Epidermal melanocyte (primary cell): ENCODE data around the gene GPR27.

Experiments used
- DNase-seq: peaks from one replicate; pipeline ENCODE4 v3.0.0; 2011; ENCODE audit warnings: low spot score; ENCODE audit not compliant: insufficient read length

GPR27 gene

DNA sequence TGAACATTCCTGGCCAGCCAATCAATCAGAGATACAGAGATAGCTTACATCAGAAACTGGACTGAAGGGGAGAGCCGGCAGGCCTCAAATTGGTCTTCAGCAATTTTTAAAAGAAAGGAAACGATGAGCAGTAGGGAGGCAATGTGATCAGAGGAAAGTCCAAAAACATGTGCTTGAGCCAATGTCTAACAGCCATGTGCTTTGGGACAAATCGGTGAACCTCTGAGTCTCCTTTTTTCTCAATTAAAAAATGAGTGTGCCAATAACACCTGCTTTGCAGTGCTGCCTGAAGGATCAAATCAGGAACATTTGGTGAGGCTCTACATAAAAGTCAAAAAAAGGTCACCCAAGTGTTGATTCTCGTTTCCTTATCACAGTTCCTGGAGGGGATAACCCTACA lies 21.0 kb upstream of the GPR27 start:
- DNase-seq: no peak

DNA sequence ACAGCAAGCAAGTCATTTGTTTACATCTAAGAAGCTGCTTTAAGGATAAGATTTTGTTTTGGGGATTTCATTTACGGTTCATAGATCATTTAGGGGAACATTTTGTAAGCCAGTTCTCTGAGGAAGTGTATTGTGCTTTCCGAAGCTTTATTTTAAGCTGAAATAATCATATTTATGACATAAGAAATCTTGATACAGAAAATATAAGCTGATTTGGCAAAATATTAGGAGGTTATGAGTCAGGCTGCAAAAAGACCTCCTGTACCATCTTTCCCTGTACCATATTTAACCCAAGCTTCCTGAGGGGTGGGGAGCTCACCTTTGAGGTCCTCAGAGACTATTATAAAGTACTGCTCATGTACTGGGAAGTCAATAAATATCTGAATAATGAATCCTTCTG lies 20.3 kb upstream of the GPR27 start:
- no peak for DNase-seq

DNA sequence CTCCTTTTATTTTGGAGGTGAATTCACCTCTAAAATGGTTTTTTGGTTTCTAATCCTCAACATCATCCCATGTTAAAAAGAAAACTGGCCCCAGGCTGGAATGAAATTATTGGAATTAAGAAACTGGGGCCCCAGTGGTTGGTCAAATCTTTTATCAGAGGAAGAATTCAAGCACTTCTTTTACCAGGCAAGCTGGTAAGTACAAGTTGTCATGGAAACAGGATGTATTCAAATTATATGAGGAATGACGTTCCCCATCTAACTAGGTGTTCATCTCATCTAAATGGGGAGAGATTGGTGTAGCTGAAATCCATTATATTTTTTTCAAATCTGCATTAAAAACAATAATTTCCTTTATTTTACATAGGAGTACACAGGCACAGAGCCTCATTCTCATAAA lies 18.8 kb upstream of the GPR27 start:
- DNase-seq: no peak

DNA sequence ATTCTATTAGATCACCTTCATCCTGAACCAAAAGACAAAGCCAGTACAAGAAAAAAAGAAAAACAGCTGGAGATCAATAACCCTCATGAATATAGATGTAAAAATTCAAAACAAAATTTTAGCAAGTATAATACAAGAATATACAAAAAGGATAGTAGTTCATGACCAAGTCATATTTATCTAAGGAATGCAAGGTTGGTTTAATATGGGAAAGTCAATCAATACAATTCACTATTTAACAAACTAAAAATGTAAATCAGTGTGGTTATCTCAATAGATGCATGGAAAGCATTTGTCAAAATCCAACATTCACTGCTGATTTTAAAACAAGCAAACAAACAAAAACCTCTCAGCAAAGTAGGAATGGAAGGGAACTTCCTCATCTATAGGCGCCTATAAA lies 11.0 kb upstream of the GPR27 start:
- no peak for DNase-seq

DNA sequence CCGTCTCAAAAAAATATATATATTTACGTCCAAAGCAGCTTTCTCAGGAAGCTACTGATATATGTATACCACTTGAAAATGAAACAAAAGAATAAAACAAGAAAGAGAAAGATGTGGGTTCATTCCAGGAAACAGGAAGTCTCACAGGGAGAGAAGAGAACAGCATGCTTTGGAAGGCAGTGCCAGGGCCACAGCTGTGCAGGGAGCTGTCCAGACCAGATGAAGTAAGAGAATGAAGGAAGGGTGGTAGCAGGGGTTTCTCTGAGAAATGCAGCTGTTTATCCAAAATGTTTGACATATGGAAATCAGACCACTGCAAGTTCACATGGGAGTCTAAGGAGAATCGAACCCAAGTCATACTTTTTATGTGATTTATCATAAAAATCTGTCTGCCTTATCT lies 8.9 kb upstream of the GPR27 start:
- no peak for DNase-seq

DNA sequence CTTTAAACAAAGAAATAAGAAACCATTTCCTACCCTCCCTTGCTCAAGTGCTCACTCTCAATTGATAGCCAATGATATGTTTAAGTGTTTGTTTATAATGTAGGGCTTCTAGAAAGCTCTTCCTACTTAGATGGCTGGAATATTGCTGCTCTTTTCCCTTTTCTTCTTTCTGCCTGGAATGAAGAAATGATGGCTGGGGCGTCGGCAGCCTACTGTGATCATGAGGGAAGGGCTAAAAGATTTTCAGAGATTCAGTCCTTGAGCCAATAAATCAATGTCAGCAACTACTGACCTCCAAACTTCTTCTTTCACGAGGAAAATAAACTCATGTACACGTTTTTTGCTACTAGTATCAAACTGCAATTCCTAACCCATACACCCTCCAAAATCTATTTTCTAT lies 2.1 kb upstream of the GPR27 start:
- no peak for DNase-seq

DNA sequence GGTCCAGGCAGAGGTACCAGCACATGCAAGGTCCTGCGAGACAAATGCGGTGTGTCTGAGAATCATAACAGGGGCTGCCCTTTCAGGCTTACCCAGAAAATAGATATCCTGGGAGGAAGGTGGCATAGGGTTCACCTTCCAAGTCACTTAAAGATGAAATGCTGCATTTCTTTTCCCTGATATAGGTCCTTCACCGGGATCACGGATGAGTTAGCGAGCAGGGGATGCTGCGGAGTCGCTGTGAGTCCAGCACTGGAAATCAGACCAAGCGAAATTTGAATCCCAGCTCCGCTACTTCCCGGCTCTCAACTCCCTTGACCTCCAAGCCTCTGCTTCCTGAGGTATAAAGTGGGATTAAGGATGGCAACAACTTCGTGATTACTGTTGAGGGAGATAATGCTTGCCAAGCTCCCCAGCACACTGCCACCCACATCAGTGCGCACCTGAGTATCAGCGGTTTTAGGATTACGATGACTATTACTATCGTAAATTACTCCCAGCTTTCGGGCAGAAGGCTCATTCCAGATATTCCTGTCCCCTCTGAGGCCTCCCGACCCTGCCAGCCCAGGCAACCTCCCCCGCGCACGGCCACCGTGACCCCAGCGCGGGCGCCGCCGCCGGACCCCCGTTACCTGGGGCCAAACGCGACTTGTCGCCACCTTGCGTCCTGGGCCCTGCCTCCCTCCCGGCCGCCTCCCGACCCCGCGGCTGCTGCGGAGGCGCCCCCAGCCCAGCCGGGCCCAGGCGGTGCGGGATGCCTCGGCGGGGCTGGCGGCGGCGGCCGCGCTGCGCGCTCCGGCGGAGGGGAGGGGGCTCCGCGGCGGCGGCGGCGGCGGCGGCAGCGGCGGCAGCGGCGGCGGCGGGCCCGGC lies 589 bp upstream of the GPR27 start:
- DNase-seq: no peak

DNA sequence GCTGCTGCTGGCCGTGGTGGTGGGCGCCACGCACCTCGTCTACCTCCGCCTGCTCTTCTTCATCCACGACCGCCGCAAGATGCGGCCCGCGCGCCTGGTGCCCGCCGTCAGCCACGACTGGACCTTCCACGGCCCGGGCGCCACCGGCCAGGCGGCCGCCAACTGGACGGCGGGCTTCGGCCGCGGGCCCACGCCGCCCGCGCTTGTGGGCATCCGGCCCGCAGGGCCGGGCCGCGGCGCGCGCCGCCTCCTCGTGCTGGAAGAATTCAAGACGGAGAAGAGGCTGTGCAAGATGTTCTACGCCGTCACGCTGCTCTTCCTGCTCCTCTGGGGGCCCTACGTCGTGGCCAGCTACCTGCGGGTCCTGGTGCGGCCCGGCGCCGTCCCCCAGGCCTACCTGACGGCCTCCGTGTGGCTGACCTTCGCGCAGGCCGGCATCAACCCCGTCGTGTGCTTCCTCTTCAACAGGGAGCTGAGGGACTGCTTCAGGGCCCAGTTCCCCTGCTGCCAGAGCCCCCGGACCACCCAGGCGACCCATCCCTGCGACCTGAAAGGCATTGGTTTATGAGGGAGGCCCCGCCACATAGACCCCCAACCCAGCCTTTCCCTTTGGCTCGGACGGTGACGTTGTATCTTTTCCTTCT lies 1.1 kb downstream of the GPR27 start:
- no peak for DNase-seq

DNA sequence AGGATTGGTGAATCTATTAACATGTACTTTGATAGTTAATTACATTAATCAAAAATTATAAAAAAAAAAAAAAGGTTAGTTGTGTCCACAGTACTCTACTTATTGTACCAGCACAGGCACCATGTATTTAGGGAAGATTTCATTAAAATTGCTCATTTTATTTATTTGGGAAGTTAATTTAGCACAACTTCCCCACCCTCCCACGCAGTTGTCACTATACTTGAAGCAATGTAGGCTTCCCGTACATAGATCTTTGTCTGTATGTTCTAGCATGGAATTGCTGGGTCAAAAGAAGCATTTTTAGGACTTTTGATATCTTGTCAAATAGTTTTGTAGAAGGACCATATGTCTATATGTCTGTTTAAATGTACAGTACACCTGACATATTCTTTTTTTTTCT lies 4.4 kb downstream of the GPR27 start:
- no peak for DNase-seq

DNA sequence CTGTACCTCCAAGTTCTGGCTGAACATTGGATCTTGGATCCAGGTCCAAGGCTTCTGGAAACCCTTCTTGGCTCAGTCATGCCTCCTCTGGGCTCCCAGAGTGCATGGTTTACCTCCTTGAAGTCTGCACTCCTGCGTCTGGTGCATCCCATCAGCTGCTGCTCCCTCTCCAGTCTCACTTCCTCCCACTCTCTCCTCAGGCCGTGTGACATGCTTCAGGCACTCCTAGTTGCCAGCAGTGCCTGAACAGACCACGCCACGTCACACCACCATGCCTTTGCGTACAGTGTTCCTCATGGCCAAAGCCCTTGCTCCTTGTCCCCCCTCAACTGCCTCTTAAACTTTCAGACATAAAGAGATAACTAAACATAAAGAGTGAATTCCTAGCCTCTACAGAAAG lies 5.7 kb downstream of the GPR27 start:
- DNase-seq: no peak

DNA sequence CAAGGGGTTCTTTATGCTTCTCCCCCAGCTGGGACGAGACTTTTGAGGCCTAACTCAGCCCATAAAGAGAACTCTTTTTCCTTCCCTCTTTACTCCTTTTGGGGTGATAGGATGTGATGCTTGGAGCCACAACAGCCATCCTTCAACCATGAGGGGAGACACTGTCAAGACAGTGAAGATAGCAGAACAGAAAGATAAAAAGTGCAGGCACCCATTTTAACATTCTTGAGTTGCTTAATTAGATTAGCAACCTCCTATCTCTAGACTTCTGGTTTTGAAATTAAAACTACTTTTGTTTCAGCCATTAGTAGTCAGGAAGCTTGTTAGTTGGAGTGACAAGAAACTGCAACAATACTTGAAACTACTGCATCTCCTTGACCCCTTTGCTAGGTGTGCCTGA lies 6.5 kb downstream of the GPR27 start:
- DNase-seq: no peak

DNA sequence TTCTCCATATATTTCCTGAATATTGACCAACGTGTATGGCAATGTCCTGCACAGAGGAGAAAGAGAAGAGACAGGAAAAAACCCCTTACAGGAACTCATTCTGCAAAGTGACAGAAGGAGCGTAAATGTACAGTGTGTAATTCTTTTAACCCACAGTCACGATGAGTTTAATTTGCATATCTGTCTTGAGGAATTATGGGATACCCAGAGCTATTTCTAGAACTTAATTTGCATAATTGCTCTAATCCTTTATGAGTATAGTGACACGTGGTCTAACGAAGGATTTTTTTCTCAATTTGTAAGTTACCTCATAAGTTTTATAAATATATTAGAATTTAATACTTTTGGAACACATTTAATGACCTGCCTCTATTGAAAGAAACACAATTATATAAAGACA lies 9.8 kb downstream of the GPR27 start:
- DNase-seq: no peak

DNA sequence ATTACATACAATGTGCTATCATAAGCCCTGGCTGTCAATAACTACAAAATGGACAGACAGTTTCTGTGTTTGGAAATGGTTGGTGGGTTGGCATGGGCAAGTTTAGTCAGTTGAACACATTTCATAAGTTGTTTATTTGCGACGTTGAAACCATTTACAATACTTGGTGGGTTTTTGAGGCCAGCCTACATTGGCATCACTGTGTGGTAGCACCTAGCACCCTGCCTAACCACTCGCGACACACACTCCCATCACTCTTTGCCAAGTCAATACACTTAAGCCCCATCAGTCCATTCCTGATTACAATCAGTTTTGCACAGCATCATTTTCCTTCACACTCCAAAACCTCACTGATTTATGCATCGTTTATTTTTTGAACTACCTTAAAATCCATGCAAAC lies 17.5 kb downstream of the GPR27 start:
- DNase-seq: no peak

DNA sequence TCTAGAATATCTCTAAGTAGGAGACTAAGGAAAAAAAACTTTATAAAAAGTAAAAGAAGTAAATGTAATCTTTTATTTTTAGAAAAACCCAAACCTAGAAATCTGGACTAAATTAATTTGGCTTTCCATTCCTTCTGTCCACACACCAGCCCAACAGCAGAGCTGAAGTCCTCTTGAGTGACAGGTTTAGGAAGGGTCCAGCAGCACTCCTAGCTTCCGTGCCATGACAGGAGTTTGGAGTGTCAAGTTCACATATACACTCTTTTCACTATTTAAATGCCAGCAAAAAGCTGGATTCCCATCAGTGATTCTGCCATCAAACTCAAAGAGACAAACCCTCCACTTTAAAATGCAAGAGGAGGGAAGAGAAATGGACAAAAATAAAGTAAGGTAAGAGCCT lies 18.2 kb downstream of the GPR27 start:
- no peak for DNase-seq

DNA sequence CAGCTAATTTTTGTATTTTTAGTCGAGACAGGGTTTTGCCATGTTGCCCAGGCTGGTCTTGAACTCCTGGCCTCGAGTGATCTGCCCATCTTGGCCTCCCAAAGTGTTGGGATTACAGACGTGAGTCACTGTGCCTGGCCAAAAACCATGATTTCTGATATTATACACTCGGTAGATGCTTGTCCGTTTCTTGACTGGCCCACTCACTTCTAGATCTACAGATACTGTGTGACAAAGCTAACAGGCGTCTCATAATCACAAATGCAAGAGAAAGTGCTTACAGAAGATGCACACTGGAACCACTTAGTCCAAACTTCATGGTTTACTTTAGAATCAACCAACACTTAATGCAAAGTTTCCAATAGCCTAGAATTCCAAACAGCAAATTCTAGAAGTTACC lies 22.9 kb downstream of the GPR27 start:
- DNase-seq: no peak

DNA sequence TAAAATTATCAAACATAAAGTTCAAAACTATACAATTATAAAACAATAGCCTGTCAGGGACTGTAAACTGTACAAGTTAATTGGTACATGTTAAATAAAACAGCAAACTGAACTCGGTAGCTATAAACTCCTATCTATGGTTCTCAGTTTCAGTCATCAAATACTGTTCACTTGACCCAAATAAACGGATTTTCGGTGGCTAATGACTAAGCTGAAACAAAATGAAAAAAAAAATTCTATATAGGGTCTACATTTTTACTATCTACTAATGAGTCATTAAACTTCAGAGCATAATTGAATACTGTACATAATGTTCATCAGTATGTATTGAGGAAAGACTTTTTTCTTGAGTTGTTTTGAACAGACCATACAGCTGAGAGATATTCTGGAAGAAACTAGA lies 24.7 kb downstream of the GPR27 start:
- DNase-seq: no peak

DNA sequence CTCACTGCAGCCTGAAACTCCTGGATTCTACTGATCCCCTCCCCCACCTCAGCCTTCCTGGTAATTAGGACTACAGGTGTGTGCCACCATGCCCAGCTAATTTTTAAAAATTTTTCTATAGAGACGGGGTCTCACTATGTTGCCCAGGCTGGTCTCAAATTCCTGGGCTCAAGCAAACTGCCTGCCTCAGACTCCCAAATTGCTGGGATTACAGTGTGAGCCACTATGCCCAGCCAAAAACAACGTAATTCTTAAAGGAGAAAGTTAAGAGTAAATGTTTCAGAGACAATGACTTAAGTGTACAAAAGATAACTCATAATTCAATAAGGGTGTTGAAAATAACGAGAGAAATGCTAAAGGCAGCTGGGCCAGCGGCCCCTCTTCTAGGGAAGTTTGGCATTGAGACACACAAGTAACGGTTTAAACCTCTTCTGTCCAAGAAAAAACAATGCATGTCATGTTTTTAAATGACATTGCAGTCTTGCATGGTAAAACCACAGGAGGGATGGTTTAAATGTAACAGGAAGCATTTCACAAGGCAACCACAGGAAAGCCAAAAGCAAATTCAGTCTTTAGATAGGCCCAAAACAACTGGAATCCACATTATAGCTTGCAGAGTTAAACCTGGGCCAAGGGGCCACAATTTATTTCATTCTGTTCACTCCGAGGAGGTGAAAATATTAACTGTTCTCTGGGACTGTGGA lies 26.2 kb downstream of the GPR27 start:
- no peak for DNase-seq

DNA sequence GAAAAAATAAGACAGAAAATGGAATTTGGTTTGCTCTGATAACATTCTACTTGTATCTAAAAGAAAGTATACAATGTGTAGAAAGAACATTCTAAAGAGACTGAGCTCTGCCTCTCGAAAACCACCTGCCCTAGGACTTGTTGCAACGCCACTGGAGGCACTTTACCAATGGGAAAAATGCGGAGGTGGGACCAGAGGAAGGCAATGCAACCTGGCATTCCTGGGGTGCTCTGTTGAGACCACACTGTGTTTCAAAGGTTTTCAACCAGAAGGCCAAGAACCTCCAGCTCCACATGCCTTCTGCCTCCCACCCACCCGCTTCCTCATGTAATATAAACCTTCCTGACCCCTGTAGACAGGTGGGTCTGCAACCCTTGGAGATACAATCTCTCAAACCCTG lies 26.8 kb downstream of the GPR27 start:
- no peak for DNase-seq

DNA sequence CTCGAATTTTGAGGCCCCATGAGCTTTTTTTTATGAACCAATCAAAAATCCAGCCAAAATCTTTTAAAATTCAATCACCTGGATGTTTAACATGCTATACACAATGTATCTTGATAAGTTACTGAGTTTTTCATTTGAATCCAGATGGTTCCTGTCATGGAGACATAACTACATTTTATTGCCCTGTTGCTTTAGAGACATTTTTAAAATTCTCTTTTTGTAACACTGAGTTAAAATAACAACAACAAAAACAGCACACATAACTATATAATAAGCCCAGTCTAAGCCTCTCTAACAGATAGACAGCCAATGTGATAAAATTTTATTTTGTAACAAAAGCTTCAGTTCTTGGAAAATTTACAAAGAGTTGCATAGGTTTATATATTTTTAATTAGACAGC lies 29.5 kb downstream of the GPR27 start:
- DNase-seq: no peak

DNA sequence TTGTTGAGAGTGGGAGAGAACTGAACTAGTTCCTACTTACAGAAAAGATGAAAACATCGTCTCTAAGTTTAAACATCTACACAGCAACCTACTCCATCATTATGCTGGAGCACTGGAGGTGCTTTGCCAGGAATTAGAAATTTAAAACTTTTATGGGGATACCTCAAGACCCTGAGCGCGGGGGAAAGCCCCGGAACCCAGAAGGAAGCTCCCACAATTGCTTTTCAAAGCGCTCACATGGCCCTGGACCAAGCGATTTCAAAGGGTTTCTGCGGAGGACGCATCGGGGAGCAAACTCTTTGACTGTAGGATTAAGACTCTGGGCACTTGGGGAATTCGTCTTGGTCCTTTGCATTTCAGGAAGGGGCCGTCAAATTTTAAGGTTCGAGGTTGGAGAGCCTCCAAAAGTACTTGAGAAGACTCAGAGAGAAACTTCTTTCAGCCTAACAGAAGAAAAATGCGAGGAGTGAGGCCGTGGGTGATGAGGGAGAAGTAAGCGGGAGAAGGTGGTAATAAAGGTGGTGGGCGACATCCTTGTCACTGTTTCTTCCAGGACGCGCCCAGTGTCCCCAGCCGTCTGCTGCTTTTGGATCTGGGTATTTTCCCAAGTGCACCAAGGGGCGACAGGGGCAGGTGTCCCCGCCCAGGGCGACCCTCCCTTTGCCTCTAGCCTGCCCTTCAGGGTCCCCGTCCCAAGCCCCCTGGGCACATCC lies 30.7 kb downstream of the GPR27 start:
- no peak for DNase-seq

DNA sequence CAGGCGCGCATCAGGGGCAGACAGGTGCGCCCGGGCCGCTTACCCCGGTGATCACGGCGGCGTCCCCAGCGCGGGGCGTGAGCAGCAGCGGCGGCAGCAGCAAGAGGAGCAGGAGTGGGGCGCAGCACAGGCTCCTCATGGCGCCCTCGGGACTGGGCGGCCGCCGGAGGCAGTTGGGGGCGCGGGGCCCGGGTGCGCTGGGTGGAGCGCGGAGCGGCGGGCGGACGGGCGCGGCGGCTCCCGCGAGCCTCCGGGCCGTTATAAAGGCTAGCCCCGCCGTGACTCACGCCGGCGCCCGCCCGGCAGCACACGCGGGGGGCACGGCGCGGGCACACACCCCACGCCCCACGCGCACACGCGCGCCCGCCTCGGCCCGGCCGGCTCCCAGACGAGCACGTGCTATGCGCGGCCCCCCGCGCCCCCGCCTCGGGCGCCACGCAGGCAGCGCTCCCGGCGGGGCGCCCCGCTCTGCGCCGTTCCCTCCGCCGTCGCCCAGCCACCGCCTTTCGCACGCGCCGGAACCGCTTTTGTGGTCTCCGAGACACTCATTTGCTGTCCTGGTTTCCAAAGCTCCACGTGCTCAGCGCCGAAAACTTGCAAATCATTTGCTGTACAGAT lies 31.4 kb downstream of the GPR27 start, which contains the start of gene PROK2:
PROK2 (minus strand) TSS at position 235 of the 618 bp plus-strand sequence; CDS start at position 139, 96 bp downstream.
- no peak for DNase-seq
